ENCODE measurements around the gene C4A. TPM values are rescaled to one million over a fixed set of nuclear protein-coding genes. Genes with fewer than 3 reads are reported as not detected.

The C4A gene
- total RNA-seq, 1 experiment from 2014 or later = 7.0 TPM

DNA sequence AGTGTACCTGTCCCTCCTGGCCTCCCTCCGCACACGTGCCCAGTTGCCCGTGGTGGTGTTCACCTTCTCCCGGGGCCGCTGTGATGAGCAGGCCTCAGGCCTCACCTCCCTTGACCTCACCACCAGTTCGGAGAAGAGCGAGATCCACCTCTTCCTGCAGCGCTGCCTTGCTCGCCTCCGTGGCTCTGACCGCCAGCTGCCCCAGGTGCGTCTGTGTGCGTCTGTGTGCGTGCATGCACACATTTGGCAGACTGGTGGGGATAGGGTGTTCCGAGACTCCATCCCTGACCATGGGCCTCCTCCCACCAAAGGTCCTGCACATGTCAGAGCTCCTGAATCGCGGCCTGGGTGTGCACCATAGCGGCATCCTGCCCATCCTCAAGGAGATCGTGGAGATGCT is 17.9 kb upstream of the C4A start:
- intact Hi-C loops (cut with micrococcal nuclease; ENCODE audit: unreplicated experiment) = no loop called here
- ChIA-PET CTCF (no interaction called here), POLR2A (ENCODE audit: unreplicated experiment) (no interaction called here)
- TF ChIP-seq, protein P1, sequence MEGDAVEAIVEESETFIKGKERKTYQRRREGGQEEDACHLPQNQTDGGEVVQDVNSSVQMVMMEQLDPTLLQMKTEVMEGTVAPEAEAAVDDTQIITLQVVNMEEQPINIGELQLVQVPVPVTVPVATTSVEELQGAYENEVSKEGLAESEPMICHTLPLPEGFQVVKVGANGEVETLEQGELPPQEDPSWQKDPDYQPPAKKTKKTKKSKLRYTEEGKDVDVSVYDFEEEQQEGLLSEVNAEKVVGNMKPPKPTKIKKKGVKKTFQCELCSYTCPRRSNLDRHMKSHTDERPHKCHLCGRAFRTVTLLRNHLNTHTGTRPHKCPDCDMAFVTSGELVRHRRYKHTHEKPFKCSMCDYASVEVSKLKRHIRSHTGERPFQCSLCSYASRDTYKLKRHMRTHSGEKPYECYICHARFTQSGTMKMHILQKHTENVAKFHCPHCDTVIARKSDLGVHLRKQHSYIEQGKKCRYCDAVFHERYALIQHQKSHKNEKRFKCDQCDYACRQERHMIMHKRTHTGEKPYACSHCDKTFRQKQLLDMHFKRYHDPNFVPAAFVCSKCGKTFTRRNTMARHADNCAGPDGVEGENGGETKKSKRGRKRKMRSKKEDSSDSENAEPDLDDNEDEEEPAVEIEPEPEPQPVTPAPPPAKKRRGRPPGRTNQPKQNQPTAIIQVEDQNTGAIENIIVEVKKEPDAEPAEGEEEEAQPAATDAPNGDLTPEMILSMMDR (conservative IDR thresholded peaks at IDR 0.05) = no peak
- TF ChIP-seq EZH2 (IDR thresholded peaks at IDR 0.05; ENCODE audit: low read depth) = no peak
- peaks cover 6% of the 10 kb centered on the region for H3K36me3 ChIP-seq (ENCODE audit: low read depth)
- no peak overlapping the region for H3K27ac ChIP-seq
- peaks cover 13% of the 10 kb centered on the region for H3K79me2 ChIP-seq (ENCODE audit: low read depth)
- H3K9me2 ChIP-seq (ENCODE audit: insufficient read depth) = no peaks in the 10 kb centered on the region
- H3K4me1 ChIP-seq (replicated peaks; ENCODE audit: insufficient read depth) = peaks cover 6% of the 10 kb centered on the region; the same call in 1 of the 2 replicates
- H3F3A ChIP-seq (ENCODE audit: insufficient read depth, low read depth) = peaks cover 7% of the 10 kb centered on the region; the same call in 1 of the 2 replicates
- H3K4me3 ChIP-seq = no peak overlapping the region
- H3K4me2 ChIP-seq = no peak overlapping the region
- no TSS peak for BruUV-seq (replicated peaks)
- no peaks in the 10 kb centered on the region for H3K27me3 ChIP-seq (ENCODE audit: insufficient read depth, low read depth)
- H4K20me1 ChIP-seq (ENCODE audit: insufficient read depth) = no peaks in the 10 kb centered on the region
- no peak for DNase-seq
- H2AFZ ChIP-seq = no peak overlapping the region
- no peaks in the 10 kb centered on the region for H3K9me3 ChIP-seq (ENCODE audit: insufficient read depth, low read depth)

GRCh38 chr6:31965700-31966099 is 16.2 kb upstream of the C4A start:
- no peaks in the 10 kb centered on the region for H3K9me2 ChIP-seq (ENCODE audit: insufficient read depth)
- no peaks in the 10 kb centered on the region for H3K27me3 ChIP-seq (ENCODE audit: insufficient read depth, low read depth)
- H3K9me3 ChIP-seq (ENCODE audit: insufficient read depth, low read depth) = no peaks in the 10 kb centered on the region
- H3F3A ChIP-seq (ENCODE audit: insufficient read depth, low read depth) = 0 out of 2 replicates have a peak, but pooled peaks cover 3% of the 10 kb centered on the region
- H3K4me1 ChIP-seq (replicated peaks; ENCODE audit: insufficient read depth) = peaks cover 6% of the 10 kb centered on the region; the same call in 1 of the 2 replicates
- no peak for DNase-seq
- H3K4me3 ChIP-seq = no peak overlapping the region
- TF ChIP-seq, protein P1 (conservative IDR thresholded peaks at IDR 0.05) = no peak
- no peak for TF ChIP-seq EZH2 (IDR thresholded peaks at IDR 0.05; ENCODE audit: low read depth)
- no peak overlapping the region for H2AFZ ChIP-seq
- ChIA-PET POLR2A (ENCODE audit: unreplicated experiment) (no interaction called here), CTCF (no interaction called here)
- peaks cover 7% of the 10 kb centered on the region for H3K79me2 ChIP-seq (ENCODE audit: low read depth)
- BruUV-seq (replicated peaks) = no TSS peak
- intact Hi-C loops (cut with micrococcal nuclease; ENCODE audit: unreplicated experiment) = no loop called here
- H4K20me1 ChIP-seq (ENCODE audit: insufficient read depth) = no peaks in the 10 kb centered on the region
- H3K27ac ChIP-seq = no peak overlapping the region
- H3K36me3 ChIP-seq (ENCODE audit: low read depth) = peaks cover 8% of the 10 kb centered on the region
- H3K4me2 ChIP-seq = no peak overlapping the region

GRCh38 chr6:31966506-31966905 is 15.4 kb upstream of the C4A start:
- Histone ChIP-seq H2AFZ (no peak overlapping the region), H3K9me2 (ENCODE audit: insufficient read depth) (no peaks in the 10 kb centered on the region), H3F3A (ENCODE audit: insufficient read depth, low read depth) (peaks cover 3% of the 10 kb centered on the region; the same call in 1 of the 2 replicates), H3K27me3 (ENCODE audit: insufficient read depth, low read depth) (no peaks in the 10 kb centered on the region), H3K79me2 (ENCODE audit: low read depth) (peaks cover 15% of the 10 kb centered on the region), H3K4me1 (replicated peaks; ENCODE audit: insufficient read depth) (peaks cover 6% of the 10 kb centered on the region; the same call in 1 of the 2 replicates), H3K36me3 (ENCODE audit: low read depth) (peaks cover 4% of the 10 kb centered on the region; the same call in 1 of the 2 replicates), H3K4me2 (no peak overlapping the region), H3K4me3 (no peak overlapping the region), H3K9me3 (ENCODE audit: insufficient read depth, low read depth) (no peaks in the 10 kb centered on the region), H3K27ac (no peak overlapping the region), H4K20me1 (ENCODE audit: insufficient read depth) (no peaks in the 10 kb centered on the region)
- intact Hi-C loops (cut with micrococcal nuclease; ENCODE audit: unreplicated experiment) = no loop called here
- CTCF ChIA-PET = interaction anchor here (0.6 kb wide), 1 partner anchor 871 kb away, joined by 13 read pairs; no protein-coding TSS in a partner anchor
- BruUV-seq (replicated peaks) = no TSS peak
- POLR2A ChIA-PET (ENCODE audit: unreplicated experiment) = interaction anchor here (0.5 kb wide), 1 partner anchor 98 kb away, joined by 6 read pairs; no protein-coding TSS in a partner anchor
- TF ChIP-seq, protein P1 (conservative IDR thresholded peaks at IDR 0.05) = no peak
- TF ChIP-seq EZH2 (IDR thresholded peaks at IDR 0.05; ENCODE audit: low read depth) = no peak
- no peak for DNase-seq
